Panc1 (cell line): Measurements from ENCODE around the gene SLAIN2.

ENCODE experiments used
- CTCF ChIP-seq: fragments of 450-650 bp; IDR thresholded peaks from 2 replicates; pipeline ENCODE4 v1.5.1; 2017; ENCODE audit warnings: mild to moderate bottlenecking
- POLR2AphosphoS5 ChIP-seq: IDR thresholded peaks from 2 replicates; pipeline ENCODE4 v1.6.1; 2012; ENCODE audit warnings: mild to moderate bottlenecking, low read depth, low read length, moderate library complexity

DNA sequence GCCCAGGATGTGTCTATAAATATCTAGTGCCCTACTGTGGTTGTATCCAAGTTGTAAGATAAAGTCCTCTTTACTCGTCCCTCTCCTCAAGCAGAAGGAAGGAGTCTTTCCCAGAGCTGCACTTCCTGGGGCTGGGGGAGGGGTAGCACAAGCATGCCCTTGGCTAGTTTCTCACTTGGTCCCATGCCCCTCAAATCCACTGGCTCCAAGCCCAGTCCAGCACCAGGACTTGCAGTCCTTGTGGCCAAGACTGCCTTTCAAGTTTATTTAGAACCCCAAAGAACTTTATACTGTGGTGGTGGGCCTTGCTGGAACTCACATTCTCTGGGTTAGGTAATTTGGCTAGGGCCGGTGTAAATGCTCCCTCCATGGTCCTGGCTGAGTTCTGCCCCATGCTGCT is 98.7 kb downstream of the SLAIN2 start:
- no peak for TF ChIP-seq POLR2AphosphoS5
- TF ChIP-seq CTCF: no peak
